SK-N-SH (cell line): ENCODE results near the gene ZNF516.

Experiments used
- TF ChIP-seq, protein P1 (sequence below): fragments of 200-600 bp; sonication (generic); IDR thresholded peaks from 2 replicates; pipeline ENCODE4 v1.6.1; 2017; ENCODE audit warnings: antibody characterized with exemption, mild to moderate bottlenecking, moderate library complexity
- TF ChIP-seq, protein P2 (sequence below): IDR thresholded peaks from 2 replicates; pipeline ENCODE4 v1.4.0; 2012; ENCODE audit warnings: low read depth

DNA sequence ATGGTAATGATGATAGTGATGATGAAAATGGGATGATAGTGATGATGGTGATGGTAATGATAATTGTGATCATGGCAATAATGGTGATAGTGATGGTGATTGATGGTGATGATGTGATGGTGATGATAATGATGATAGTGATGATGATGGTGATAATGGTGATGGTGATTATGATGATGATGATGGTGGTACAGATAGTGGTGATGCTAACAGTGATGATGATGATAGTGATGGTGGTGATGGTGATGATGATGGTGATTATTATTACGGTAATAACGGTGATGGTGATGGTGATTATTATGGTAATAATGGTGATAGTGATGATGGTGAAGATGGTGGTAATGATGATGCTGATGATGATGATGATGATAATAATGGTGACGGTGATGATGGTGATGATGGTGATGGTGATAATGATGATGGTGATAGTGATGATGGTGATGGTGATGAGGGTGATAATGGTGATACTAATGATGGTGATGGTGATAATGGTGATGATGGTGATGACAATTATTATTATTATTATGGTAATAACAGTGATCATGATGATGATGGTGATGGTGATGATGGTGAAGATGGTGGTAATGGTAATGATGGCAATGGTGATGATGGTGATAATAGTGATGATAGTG is 151.0 kb downstream of the ZNF516 start:
- TF ChIP-seq, protein P1, sequence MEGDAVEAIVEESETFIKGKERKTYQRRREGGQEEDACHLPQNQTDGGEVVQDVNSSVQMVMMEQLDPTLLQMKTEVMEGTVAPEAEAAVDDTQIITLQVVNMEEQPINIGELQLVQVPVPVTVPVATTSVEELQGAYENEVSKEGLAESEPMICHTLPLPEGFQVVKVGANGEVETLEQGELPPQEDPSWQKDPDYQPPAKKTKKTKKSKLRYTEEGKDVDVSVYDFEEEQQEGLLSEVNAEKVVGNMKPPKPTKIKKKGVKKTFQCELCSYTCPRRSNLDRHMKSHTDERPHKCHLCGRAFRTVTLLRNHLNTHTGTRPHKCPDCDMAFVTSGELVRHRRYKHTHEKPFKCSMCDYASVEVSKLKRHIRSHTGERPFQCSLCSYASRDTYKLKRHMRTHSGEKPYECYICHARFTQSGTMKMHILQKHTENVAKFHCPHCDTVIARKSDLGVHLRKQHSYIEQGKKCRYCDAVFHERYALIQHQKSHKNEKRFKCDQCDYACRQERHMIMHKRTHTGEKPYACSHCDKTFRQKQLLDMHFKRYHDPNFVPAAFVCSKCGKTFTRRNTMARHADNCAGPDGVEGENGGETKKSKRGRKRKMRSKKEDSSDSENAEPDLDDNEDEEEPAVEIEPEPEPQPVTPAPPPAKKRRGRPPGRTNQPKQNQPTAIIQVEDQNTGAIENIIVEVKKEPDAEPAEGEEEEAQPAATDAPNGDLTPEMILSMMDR = no peak
- TF ChIP-seq, protein P2, sequence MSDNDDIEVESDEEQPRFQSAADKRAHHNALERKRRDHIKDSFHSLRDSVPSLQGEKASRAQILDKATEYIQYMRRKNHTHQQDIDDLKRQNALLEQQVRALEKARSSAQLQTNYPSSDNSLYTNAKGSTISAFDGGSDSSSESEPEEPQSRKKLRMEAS = no peak
